ENCODE measurements around the gene TNNI2. TPM values are rescaled to one million over a fixed set of nuclear protein-coding genes. Genes with fewer than 3 reads are reported as not detected.

TNNI2 gene
- total RNA-seq, 1 donor from 2014 or later: not detected

- DNase-seq (ENCODE audit: low read depth in 2 of 2): no peak
These were observed 18.1 kb upstream of the TNNI2 start for GRCh38 chr11:1820463-1821325.

- no peak for DNase-seq (ENCODE audit: low read depth in 2 of 2)
These were observed 17.2 kb upstream of the TNNI2 start for GRCh38 chr11:1821562-1821961.

GRCh38 chr11:1822648-1823375, 16.0 kb upstream of the TNNI2 start:
- no peak for DNase-seq (ENCODE audit: low read depth in 2 of 2)

GRCh38 chr11:1823376-1824220, 15.2 kb upstream of the TNNI2 start:
- no peak for DNase-seq (ENCODE audit: low read depth in 2 of 2)

- DNase-seq (ENCODE audit: low read depth in 2 of 2): no peak
These were observed 14.4 kb upstream of the TNNI2 start for GRCh38 chr11:1824221-1825038.

- peak; percentile 16 to 46 for DNase-seq (ENCODE audit: low read depth in 2 of 2)
These were observed 13.6 kb upstream of the TNNI2 start for GRCh38 chr11:1825039-1825740.

- DNase-seq (ENCODE audit: low read depth in 2 of 2): no peak
These were observed 12.9 kb upstream of the TNNI2 start for GRCh38 chr11:1825785-1826451.

- peak in 1 of 2 donors; percentile 16 for DNase-seq (ENCODE audit: low read depth in 2 of 2)
These were observed 12.2 kb upstream of the TNNI2 start for GRCh38 chr11:1826552-1827094.

DNA sequence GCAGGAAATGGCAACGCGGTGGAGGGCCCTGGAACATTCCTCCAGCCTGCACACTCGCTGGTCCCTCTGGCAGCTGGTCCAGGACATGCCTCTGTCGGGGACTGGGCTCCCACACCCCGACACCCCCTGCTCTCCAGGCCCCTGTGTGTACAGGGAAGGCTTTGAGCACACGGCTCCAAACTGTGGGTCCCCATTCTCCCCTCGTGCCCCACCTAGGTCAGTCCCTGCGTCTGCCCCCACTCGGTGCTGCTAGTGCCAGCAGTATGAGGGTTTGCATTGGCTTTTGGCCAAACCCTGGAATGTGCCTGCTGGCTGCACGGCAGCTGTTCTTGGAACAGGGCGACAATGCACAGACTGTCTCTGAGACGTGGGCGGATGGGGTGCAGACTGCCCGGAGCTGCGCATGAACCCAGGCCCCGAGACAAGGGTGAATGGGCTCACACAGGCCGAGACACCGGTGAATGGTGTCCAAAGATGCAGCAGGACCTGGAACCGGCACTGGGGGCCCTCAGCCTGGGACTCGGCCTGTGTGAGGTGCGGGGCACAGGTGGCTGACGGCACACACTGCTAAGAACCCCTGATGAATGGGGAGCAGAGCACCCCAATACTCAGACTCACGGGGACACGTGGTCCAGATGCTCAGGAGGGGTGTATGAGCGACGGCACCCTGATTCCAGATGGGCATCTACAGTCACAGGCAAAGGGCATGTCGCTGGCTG, 11.5 kb upstream of the TNNI2 start:
- DNase-seq (ENCODE audit: low read depth in 2 of 2): peak in 1 of 2 donors; percentile 56

GRCh38 chr11:1827931-1828330, 10.8 kb upstream of the TNNI2 start:
- DNase-seq (ENCODE audit: low read depth in 2 of 2): no peak

- no peak for DNase-seq (ENCODE audit: low read depth in 2 of 2)
These were observed 10.2 kb upstream of the TNNI2 start for GRCh38 chr11:1828542-1828941.

DNA sequence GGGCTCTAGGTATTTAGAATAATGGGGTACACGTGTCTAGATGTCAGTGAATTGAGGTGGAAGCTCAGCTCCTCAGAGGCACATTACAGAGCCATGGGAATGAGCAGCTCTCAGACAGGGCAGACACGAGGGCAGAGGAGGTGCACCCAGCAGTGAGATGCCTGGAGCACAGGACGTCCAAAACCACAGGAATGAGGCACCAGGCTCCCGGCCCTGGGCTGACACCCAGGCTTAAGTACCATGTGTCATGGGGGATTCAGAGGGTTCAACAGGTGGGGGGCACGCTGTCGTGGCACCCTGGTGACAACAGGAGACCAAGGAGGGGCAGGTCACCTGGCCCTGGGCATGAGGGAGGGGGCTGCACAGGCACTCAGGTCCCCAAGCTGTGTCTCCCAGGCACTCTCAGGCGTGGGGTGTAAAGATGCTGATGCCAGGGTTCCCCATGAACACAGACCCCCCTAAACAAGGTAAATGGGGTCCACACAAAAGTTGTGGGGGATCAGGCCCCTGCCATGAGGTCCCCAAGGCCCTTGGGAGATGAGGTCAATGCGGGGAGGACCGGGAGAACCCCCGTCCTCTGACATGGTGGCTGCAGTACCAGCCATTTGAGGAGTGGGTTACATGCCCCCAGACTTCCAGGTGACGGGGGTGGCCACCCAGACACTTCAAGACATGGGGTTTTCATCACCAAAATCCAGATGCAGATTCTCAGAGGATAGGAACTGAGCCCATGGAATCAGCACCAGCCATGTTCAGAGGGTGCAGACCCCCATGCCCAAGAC, 9.6 kb upstream of the TNNI2 start:
- DNase-seq (ENCODE audit: low read depth in 2 of 2): no peak

DNA sequence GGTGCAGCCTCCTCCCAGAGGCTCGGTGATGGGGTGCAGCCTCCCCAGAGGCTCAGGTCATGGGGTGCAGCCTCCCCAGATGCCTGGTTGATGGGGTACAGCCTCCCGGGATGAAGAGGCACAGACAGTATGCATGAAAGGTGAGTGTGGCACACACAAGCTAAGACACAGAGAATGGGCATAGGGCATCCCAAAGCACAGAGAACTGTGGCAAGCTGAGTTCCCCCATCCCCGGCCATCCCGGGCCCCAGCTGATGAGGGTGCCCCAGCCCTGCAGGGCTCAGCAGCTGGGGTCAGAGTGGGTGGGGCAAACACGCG, 8.8 kb upstream of the TNNI2 start:
- DNase-seq (ENCODE audit: low read depth in 2 of 2): no peak

DNA sequence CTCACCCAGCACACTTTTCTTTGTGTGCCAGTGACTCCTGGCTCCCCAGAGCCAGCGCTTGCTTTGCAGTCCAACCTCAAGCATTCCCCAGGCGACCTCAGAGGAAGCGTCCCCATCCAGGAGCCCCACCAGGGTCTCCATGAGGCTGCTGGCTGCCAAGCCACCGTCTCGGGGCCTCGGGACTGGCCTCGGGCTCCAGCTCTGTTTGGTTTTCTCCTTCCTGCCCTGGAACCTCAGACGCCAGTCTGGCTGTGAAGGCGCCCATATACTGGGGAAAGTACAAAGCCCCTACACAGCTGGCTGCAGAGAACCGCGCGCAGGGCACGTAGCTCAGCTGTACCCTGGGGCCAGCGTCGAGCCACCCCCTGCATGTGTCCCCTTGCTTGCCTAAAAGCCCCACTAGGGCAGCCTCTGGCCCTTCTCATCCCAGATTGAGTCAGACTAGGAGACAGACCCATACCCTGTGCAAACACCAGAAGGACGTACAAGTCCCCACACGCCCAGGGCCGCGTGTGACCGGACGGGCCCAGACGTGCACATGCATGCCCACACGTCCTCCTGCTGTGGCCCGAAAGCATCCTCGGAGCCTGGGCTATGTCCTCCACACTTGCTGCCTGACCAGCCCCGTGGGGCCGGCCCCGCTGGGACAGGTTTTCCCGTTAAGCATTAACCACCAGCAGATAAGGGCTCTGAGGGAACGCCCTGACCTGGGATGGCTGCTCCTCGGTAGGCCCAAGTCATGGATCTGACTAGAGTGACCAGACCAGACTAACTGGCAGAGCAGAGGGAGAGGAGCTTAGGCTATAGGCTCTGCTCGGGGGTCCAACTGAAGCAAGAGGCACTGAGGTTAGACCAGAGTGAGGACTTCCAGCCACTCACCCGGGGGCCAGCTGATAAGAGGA, 8.2 kb upstream of the TNNI2 start:
- DNase-seq (ENCODE audit: low read depth in 2 of 2): no peak

DNA sequence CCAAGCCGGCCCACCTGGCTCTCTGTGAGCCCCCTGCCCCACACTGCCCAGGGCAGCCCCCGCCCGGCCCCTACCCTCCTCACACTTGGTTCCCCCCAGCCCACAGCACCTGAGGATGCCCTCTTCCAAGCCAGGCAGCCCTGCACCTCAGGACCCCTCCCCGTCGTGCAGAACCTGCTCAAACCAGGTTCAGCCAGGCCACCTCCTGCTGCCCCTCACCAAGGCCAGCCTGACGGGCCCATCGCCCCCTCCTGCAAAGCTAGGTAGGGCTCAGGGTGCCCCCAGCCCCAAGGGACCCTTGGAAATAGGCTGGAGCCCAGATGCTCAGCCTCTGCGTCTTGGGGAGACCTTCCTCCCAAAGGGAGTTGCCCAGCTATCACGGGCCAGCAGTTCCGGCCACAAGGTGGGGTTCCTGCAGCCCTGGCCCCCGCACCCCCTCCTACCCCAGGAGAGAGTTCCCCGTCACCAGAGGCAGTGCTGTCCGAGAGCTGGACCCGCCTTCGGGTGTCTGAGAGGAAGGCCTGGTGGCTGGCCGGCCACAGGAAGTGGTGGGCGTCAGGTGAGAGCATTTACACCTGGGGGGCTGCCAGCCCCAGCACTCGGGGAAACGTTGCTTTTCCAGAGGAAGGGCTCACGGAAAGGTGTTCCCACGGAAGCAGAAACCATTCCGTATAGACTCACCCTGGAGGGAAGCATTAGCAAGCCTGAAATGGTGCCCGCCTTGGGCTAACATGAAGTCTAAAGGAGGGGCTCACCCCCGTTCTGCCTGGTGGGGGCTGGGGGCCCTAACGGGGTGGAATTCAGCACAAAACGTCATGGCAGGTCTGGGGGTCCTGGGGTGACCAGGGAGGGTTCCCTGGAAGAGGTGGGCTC, 7.2 kb upstream of the TNNI2 start:
- DNase-seq (ENCODE audit: low read depth in 2 of 2): no peak

Data from lung microvascular endothelial cell (primary cell).